GM12801 (cell line): ENCODE results near the gene RAX.

Source experiments
- CTCF ChIP-seq: IDR thresholded peaks from one replicate; pipeline ENCODE4 v1.5.1; 2011; ENCODE audit warnings: control low read depth; ENCODE audit not compliant: insufficient read length; ENCODE audit errors: extremely low read depth

The RAX gene

GRCh38 chr18:59272891-59273758 is at the start of gene RAX:
Gene RAX (minus strand): TSS chr18:59273454. CDS start chr18:59273206, 248 bp downstream.
- no peak for TF ChIP-seq CTCF

GRCh38 chr18:59318460-59319050 is 45.3 kb upstream of the RAX start, which contains the start of gene CPLX4:
Gene CPLX4 (minus strand): TSS chr18:59318649. CDS start chr18:59318462, 187 bp downstream.
- no peak for TF ChIP-seq CTCF

GRCh38 chr18:59311631-59312030 is 38.4 kb upstream of the RAX start:
- TF ChIP-seq CTCF, result no peak

- TF ChIP-seq CTCF, result no peak
Measured at GRCh38 chr18:59308938-59309260, 35.6 kb upstream of the RAX start.

GRCh38 chr18:59308248-59308937 is 35.1 kb upstream of the RAX start:
- no peak for TF ChIP-seq CTCF

GRCh38 chr18:59306640-59307039 is 33.4 kb upstream of the RAX start:
- TF ChIP-seq CTCF, result no peak

- TF ChIP-seq CTCF, result no peak
Measured at GRCh38 chr18:59305295-59305694, 32.0 kb upstream of the RAX start.
